Measurements from ENCODE around the gene UMODL1. TPM values are rescaled to one million over a fixed set of nuclear protein-coding genes. Genes with fewer than 3 reads are reported as not detected.

The UMODL1 gene
- total RNA-seq, 2 experiments from 2014 or later, result 7.4 to 12.3 TPM

DNA sequence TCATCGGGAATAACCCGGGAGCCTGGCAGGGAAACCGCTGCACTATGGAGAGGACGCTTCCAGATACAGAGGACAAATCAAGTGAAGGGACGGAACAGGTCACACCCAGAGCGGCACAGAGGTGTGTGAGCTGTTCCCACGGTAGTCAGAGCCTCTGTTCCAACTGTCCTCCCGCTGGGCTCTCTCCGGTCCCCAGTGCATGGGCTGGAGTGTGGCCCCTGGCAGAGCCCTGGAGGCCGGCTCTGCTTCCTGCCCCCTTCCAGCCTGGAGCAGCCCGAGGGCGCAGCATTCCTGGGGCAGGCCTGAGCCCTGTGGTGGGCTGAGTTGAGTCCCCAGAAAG is 49.1 kb upstream of the UMODL1 start:
- H3K4me2 ChIP-seq (ENCODE audit: low read length), result no peak overlapping the region
- H3K4me3 ChIP-seq (ENCODE audit: low read depth, low read length, poor library complexity, severe bottlenecking), result no peak overlapping the region
- ChIA-PET POLR2A (no interaction called here), CTCF (ENCODE audit: unreplicated experiment) (no interaction called here)
- TF ChIP-seq EZH2phosphoT487 (IDR thresholded peaks at IDR 0.05; ENCODE audit: borderline replicate concordance, low read depth, low read length), result no peak
- TF ChIP-seq, protein P1, sequence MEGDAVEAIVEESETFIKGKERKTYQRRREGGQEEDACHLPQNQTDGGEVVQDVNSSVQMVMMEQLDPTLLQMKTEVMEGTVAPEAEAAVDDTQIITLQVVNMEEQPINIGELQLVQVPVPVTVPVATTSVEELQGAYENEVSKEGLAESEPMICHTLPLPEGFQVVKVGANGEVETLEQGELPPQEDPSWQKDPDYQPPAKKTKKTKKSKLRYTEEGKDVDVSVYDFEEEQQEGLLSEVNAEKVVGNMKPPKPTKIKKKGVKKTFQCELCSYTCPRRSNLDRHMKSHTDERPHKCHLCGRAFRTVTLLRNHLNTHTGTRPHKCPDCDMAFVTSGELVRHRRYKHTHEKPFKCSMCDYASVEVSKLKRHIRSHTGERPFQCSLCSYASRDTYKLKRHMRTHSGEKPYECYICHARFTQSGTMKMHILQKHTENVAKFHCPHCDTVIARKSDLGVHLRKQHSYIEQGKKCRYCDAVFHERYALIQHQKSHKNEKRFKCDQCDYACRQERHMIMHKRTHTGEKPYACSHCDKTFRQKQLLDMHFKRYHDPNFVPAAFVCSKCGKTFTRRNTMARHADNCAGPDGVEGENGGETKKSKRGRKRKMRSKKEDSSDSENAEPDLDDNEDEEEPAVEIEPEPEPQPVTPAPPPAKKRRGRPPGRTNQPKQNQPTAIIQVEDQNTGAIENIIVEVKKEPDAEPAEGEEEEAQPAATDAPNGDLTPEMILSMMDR (conservative IDR thresholded peaks at IDR 0.05; ENCODE audit: low read length), result no peak
- no peak overlapping the region for H2AFZ ChIP-seq (ENCODE audit: low read length)
- H3K27ac ChIP-seq (ENCODE audit: low read depth, low read length, poor library complexity, severe bottlenecking), result no peak overlapping the region
- no peaks in the 10 kb centered on the region for H3K9me3 ChIP-seq (ENCODE audit: low read length)
- intact Hi-C loops (cut with micrococcal nuclease; ENCODE audit: unreplicated experiment), result no loop called here
- no TSS peak for BruUV-seq (replicated peaks)
- H3K36me3 ChIP-seq (ENCODE audit: insufficient read depth, low read length), result no peaks in the 10 kb centered on the region
- DNase-seq (ENCODE audit: low spot score), result no peak
- H4K20me1 ChIP-seq (ENCODE audit: insufficient read depth, low read length), result no peaks in the 10 kb centered on the region
- H3K4me1 ChIP-seq (ENCODE audit: insufficient read depth, low read length, poor library complexity, severe bottlenecking), result peaks cover 10% of the 10 kb centered on the region
- no peaks in the 10 kb centered on the region for H3K79me2 ChIP-seq (ENCODE audit: insufficient read depth, low read depth, low read length)
- H3K9me2 ChIP-seq (ENCODE audit: insufficient read depth, low read length), result no peaks in the 10 kb centered on the region

DNA sequence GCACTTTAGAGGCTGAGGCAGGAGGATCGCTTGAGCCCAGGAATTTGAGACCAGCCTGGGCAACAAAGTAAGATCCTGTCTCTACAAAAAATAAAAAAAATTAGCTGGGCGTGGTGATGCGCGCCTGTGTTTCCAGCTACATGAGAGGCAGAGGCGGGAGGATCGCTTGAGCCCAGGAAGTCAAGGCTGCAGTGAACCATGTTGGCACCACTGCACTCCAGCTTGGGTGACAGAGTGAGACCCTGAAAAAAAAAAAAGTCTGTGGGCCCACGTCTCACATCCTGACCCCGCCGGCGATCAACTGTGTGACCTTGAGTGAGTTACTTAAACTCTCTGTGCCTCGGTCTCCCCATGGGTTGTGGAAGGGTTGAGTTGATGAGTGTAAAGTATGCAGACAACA is 48.2 kb upstream of the UMODL1 start:
- POLR2A ChIA-PET, result no interaction called here
- peaks cover 18% of the 10 kb centered on the region for H3K4me1 ChIP-seq (ENCODE audit: insufficient read depth, low read length, poor library complexity, severe bottlenecking)
- no peak overlapping the region for H3K4me2 ChIP-seq (ENCODE audit: low read length)
- no peaks in the 10 kb centered on the region for H3K79me2 ChIP-seq (ENCODE audit: insufficient read depth, low read depth, low read length)
- no peak overlapping the region for H3K4me3 ChIP-seq (ENCODE audit: low read depth, low read length, poor library complexity, severe bottlenecking)
- no peak overlapping the region for H3K27ac ChIP-seq (ENCODE audit: low read depth, low read length, poor library complexity, severe bottlenecking)
- intact Hi-C loops (cut with micrococcal nuclease; ENCODE audit: unreplicated experiment), result no loop called here
- H4K20me1 ChIP-seq (ENCODE audit: insufficient read depth, low read length), result no peaks in the 10 kb centered on the region
- H3K9me2 ChIP-seq (ENCODE audit: insufficient read depth, low read length), result no peaks in the 10 kb centered on the region
- H3K9me3 ChIP-seq (ENCODE audit: low read length), result no peaks in the 10 kb centered on the region
- no peaks in the 10 kb centered on the region for H3K36me3 ChIP-seq (ENCODE audit: insufficient read depth, low read length)
- no peak for DNase-seq (ENCODE audit: low spot score)
- TF ChIP-seq, protein P1 (conservative IDR thresholded peaks at IDR 0.05; ENCODE audit: low read length), result no peak
- no peak for TF ChIP-seq EZH2phosphoT487 (IDR thresholded peaks at IDR 0.05; ENCODE audit: borderline replicate concordance, low read depth, low read length)
- H2AFZ ChIP-seq (ENCODE audit: low read length), result no peak overlapping the region
- CTCF ChIA-PET (ENCODE audit: unreplicated experiment), result no interaction called here
- BruUV-seq (replicated peaks), result no TSS peak

DNA sequence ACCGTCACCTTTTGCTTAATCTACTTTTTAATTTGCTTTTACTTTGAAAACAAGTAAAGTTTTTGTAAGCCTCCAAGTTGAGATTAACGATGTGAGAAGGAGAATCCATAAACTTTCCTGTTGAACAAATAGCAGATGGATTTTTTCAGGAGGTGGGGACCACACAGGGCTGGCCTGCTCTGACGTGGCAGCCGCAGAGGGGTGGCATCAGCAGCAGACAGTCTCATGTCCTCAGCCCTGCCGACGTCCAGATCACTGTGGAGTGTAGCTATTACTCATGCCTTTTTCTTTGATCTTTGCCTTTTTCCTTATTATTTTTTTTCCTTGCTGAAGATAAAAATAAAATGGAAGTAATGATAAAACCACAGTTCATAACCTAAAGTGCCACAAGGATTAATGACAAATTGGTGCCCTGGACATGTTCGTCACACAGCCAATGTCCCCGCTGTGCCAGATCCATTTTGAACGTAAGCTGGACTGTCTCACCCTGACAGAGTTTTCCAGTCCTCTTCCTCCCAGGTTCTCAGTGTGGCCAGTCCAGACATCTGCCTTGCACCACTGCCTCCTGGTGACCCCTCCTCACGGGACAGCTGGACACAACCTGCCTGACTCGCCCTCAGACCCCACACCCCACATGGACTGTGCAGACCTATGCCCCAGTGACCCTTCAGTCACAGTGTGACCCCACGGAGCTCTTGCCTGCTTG is 45.6 kb upstream of the UMODL1 start:
- Histone ChIP-seq H3K27ac (ENCODE audit: low read depth, low read length, poor library complexity, severe bottlenecking) (no peak overlapping the region), H3K4me3 (ENCODE audit: low read depth, low read length, poor library complexity, severe bottlenecking) (no peak overlapping the region), H3K36me3 (ENCODE audit: insufficient read depth, low read length) (no peaks in the 10 kb centered on the region), H3K9me2 (ENCODE audit: insufficient read depth, low read length) (no peaks in the 10 kb centered on the region), H2AFZ (ENCODE audit: low read length) (no peak overlapping the region), H3K4me1 (ENCODE audit: insufficient read depth, low read length, poor library complexity, severe bottlenecking) (peaks cover 30% of the 10 kb centered on the region), H4K20me1 (ENCODE audit: insufficient read depth, low read length) (no peaks in the 10 kb centered on the region), H3K9me3 (ENCODE audit: low read length) (no peaks in the 10 kb centered on the region), H3K79me2 (ENCODE audit: insufficient read depth, low read depth, low read length) (no peaks in the 10 kb centered on the region), H3K4me2 (ENCODE audit: low read length) (no peak overlapping the region)
- intact Hi-C loops (cut with micrococcal nuclease; ENCODE audit: unreplicated experiment), result no loop called here
- POLR2A ChIA-PET, result interaction anchor here (0.6 to 0.9 kb wide), 2 partner anchors 201 to 1620 kb away, joined by 3 to 6 read pairs; no protein-coding TSS in a partner anchor
- no TSS peak for BruUV-seq (replicated peaks)
- TF ChIP-seq, protein P1 (conservative IDR thresholded peaks at IDR 0.05; ENCODE audit: low read length), result no peak
- TF ChIP-seq EZH2phosphoT487 (IDR thresholded peaks at IDR 0.05; ENCODE audit: borderline replicate concordance, low read depth, low read length), result no peak
- no peak for DNase-seq (ENCODE audit: low spot score)
- CTCF ChIA-PET (ENCODE audit: unreplicated experiment), result no interaction called here

Data from OCI-LY7 (cell line).